GM19238 (cell line): ENCODE measurements around the gene ADAMTS12.
"Not testable (repeated sequence)": the region's sequence is repeated elsewhere in the genome, so short reads cannot be mapped to it uniquely, and the experiment has no call there.

Experiments used
- DNase-seq: peaks from one replicate; pipeline ENCODE4 v3.0.0; 2011; ENCODE audit warnings: low spot score; ENCODE audit not compliant: insufficient read length

The ADAMTS12 gene

DNA sequence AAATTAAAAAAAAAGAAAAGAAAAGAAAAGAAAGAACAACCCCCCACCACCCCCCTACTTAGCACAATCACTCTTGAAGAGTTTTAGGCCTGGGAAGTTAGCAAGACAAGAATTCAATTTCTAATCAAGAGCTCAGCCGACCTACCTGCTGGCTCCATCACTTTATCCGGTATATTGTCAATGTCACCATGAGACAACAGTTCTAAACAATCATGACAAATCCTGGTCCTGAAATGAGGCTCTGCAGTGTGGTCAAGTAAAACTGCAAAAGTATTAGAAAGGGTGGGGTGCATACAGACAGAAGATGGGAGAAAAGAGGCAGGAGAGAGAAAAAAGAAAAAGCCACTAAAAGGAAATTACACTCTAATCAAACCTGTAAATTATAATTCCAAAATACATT is 287.3 kb downstream of the ADAMTS12 start:
- no peak for DNase-seq

DNA sequence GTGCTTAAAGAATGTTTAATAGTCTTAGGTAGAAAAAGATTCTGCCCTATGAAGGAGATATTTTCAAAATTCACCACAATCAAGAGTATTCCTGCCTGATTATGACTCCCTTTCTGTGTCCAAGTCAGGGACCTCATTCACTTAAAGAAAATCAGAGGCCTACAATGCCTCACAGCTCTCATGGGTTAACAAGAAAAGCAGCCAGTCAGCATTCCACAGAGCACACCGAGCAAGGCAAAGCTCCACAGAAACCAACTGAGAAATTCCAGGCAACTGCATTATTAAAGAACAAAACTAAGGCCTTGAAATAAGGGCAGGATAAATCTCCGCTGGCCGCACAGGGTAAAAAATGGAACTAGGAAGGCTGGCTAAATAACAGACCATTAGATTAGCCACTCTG is 289.9 kb downstream of the ADAMTS12 start:
- DNase-seq = no peak

DNA sequence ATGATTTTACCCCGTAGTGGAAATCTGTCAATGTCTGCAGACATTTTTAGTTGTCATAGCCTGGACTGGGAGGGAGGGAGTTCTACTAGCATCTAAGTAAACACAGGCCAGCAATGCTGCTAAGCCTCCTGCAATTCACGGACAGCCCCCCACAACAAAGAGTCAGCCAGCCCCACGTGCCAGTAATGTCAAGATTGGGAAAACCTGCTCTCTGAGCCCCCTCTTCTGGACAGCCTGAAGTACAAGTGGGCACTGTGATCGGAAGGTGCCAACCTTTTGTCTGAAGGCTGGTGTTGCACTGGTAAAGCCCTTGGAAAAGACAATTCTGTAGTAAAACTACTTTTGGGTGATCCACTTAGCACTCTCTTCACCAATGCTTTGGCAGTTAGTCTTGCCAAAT is 296.5 kb downstream of the ADAMTS12 start:
- DNase-seq = no peak

- no peak for DNase-seq
These were observed 297.8 kb downstream of the ADAMTS12 start for GRCh38 chr5:33594006-33594405.

GRCh38 chr5:33592245-33592644 is 299.5 kb downstream of the ADAMTS12 start:
- no peak for DNase-seq

DNA sequence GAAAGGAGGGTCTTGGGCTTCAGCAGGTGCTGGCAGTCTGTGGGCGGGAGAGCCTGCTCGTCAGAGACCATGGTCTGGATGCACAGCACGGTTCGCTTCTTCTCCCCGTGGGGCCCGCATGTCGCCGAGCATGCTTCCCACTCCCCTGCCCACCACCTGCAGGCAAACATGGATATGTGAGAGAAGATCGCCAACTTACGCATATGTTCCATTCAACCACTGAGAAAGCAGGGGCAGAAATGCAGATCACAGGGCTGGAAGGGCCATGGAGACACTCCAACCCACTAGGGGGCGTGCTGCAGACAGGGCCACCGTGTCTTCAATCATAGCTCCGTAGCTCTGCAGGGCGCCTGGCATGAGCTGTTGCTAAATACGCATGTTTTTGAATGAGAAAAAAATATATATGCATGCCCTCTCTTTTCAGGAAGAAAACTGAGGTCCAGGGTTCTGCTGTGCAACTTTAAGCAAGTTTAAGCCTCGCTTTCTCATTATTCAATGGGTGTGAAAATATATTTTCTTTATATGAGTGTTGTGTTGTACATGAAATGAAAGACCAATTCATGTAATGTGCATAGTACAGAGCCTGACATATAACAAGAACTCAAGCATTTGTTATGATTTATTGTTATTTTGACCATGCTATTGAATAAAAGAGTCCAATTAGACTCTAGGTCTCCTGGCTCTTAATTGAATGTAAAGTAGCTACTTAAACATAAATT is 303.0 kb downstream of the ADAMTS12 start:
- DNase-seq = peak; percentile 3

DNA sequence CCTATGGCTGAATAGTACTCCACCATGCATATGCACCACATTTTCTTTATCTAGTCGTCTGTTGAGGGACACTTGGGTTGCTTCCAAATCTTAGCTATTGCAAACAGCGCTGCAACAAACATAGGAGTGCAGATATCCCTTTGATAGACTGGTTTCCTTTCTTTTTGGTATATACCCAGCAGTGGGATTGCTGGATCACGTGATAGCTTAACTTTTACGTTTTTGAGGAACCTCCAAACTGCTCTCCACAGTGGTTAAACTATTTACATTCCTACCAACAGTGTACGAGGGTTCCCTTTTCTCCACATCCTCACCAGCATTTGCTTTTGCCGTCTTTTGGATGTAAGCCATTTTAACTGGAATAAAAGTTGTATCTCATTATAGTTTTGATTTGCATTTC is 308.5 kb downstream of the ADAMTS12 start:
- DNase-seq = no peak

GRCh38 chr5:33582417-33582816 is 309.4 kb downstream of the ADAMTS12 start:
- no peak for DNase-seq

DNA sequence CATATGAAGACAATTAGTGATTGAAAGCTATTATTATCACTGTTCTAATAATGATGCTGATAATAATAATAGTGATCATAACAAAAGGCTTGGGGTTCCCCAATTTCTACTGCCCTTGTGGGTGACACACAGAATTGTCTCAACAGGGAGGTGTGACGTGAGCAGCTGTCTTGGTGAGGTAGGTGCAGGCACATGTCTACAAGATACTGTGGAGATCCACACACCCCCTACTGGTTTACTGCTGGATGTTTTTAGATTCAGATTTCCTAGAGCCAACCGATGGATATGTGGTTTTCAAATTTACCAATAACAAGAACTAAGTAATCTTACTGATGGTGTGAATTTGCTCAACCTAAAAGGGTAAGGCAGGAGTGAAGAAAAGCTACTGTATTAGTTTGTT is 312.0 kb downstream of the ADAMTS12 start:
- no peak for DNase-seq

- DNase-seq = no peak
These were observed 312.6 kb downstream of the ADAMTS12 start for GRCh38 chr5:33579152-33579551.

- DNase-seq = no peak
These were observed 314.8 kb downstream of the ADAMTS12 start for GRCh38 chr5:33576726-33577590.

DNA sequence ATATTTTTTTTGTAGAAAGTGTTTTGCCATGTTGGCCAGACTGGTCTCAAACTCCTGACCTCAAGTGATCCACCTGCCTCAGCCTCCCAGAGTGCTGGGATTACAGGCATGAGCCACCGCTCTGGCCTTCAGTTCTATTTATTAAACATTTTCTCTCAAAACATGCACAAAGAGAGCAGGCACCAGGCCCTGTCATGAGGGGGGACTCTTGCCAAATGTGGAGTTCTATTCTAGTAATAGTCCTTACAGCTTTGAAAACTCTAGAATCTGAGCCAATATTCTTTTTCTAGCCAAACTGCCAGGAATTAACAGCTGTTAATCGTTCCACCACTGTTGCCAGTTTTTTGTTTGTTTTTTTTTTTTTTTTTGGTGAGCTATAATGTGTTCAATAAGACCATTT is 326.5 kb downstream of the ADAMTS12 start:
- DNase-seq = no peak

- DNase-seq = no peak
These were observed 327.5 kb downstream of the ADAMTS12 start for GRCh38 chr5:33563983-33564908.

DNA sequence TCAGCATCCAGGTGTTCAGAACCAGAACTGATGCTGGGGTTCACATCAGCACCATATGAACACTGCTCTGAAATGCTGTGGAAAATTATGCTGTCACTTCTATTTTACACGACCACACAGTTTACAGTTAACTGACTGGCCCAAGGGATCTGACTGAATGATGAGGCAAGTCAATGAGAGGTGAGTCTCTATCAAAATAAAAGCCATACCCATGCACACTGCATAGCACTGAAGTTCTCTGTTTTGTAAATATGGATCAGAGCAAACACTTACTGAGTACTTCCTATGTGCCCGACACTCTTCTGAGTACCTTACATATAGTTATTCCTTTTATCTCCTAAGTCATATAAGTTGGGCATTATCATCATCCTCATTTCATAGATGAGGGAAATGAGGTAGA is 328.3 kb downstream of the ADAMTS12 start:
- DNase-seq = no peak

- no peak for DNase-seq
These were observed 333.3 kb downstream of the ADAMTS12 start for GRCh38 chr5:33558489-33558888.

- no peak for DNase-seq
These were observed 334.2 kb downstream of the ADAMTS12 start for GRCh38 chr5:33557605-33558004.

DNA sequence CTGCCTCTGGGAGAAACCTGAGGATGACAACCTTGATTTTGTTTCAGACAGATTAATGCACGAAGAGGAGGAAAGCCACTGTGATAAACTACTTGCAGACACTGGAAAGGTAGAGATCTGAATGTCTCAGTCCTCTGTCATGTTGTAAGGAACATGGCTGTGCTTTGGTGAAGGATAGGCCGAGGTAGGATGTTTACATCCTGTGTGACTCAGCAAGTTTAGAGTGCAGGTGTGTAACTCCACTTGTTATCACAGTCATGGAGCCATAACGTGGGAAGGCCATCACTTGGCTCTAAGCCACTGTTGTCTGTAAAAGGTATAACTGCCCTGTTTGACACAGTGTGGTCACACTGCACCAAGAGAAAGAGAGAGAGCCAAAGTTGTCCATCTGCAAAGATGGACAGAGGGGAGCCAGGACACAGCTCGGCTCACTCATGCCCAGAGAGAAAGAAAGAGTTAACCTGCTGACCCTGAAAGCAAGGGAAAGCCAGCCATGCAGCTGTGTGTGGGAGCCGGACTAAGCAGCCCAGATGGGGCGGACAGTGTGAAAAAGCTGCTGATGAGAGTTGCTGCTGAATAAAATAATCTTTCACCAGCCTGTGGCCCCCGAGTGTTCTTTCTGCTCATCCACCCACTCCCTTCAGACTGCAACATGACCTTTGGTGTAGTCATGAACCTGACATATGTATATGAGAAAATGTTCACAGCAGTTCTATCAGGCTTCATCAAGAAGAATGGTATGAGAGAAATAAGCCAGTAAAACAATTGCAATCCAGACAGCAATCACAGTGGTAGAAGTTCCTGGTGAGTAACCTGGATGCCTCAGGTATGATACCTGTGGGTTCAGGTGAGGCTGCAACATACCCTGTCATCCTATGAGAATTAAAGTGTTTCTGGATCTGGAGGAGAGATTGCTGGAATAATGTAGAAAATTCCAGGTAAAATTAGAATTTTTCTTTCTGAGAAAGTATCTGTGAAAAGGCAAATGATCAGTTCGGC is 335.2 kb downstream of the ADAMTS12 start:
- DNase-seq = no peak

DNA sequence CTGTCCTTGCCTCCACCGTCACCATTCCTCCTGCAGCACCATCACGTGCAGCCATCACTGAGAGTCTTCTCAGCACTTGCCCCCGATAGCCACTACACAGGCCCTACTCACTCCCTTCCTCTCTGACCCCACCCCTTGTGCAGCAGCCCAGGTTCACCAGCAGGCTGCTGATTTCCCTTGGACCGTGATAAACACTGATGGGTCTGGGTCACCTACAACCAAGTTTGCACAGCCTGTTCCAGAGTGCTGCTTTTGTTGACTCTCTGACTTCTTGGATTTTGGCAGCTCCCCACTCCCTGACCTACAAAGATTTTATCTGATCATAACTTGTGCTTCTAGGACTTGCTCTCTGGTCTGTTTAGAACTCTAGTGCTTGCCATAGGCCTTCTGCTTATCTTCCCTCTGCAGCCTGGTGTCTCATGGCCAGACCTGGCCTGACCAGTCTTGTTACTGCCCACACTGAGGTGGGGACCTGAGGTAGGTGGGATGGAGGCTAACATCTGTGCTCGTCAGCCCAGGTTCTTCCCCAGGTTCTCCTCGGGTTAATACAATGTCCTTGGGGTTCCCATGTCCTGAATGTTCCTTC is 341.7 kb downstream of the ADAMTS12 start:
- no peak for DNase-seq

GRCh38 chr5:33539790-33540189 is 352.0 kb downstream of the ADAMTS12 start:
- not testable (repeated sequence) for DNase-seq

GRCh38 chr5:33539212-33539611 is 352.6 kb downstream of the ADAMTS12 start:
- no peak for DNase-seq
